Measurements from ENCODE around the gene ITPR3. TPM values are rescaled to one million over a fixed set of nuclear protein-coding genes. Genes with fewer than 3 reads are reported as not detected.

ITPR3 gene
- total RNA-seq = 0.35 and 1.1 TPM in 2 replicates
- polyA plus RNA-seq = 0.13 and 0.92 TPM in 2 replicates

DNA sequence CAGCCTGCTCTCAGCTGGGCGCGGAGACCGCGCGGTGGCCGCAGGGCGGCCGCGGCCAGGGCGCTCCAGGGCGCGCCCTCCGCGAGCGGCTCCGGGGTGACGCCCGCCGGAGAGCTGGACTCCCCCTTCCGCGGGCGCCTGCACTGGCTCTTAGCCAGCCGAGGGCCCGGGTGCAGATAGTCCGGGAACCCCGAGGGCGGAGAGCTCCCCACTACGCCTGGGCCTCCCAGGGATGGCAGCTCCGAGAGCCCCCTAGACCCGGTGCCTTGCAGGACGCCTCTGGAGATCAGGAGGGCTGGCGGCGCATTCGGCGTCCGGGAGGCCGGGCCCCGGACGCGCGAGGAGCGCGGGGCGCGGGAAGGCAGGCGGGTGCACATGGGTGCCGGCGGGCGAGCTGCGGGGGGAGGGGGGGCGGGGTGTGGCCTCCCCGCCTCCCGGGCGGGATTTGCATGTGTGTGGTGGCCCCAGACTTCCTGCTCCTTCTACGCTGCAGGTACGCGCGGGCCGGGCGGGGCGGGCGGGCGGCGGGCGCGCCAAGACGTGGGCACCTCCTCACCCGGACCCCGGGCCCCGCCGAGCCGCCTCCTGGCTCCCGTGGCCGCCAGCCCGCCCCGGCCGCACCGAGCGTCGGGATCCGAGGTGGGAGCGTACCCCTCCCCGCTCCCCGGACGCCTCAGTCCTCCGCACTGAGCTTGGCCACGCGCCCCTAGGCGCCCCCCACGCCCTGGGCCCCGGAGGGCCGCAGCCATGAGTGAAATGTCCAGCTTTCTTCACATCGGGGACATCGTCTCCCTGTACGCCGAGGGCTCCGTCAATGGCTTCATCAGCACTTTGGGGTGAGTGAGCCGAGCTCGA is at the start of gene ITPR3:
Gene ITPR3, plus strand, starts transcription at position 467 of the 855 bp plus-strand sequence. Its CDS starts 281 bp downstream, at position 748.
- Histone ChIP-seq H3K4me3 (peak within 1 kb of the TSS; percentile 49), H3K27ac (no peak within 1 kb of the TSS), H3K27me3 (peaks cover 58% of the 10 kb centered on the region), H3K36me3 (no peaks in the 10 kb centered on the region), H3K9me3 (ENCODE audit: low read depth) (no peaks in the 10 kb centered on the region), H3K4me1 (ENCODE audit: low read depth) (peaks cover 5% of the 10 kb centered on the region)
- DNase-seq (ENCODE audit: low read depth in 1 of 2, low spot score in 1 of 2) = peak; percentile 44 to 45
- TF ChIP-seq, protein P1, sequence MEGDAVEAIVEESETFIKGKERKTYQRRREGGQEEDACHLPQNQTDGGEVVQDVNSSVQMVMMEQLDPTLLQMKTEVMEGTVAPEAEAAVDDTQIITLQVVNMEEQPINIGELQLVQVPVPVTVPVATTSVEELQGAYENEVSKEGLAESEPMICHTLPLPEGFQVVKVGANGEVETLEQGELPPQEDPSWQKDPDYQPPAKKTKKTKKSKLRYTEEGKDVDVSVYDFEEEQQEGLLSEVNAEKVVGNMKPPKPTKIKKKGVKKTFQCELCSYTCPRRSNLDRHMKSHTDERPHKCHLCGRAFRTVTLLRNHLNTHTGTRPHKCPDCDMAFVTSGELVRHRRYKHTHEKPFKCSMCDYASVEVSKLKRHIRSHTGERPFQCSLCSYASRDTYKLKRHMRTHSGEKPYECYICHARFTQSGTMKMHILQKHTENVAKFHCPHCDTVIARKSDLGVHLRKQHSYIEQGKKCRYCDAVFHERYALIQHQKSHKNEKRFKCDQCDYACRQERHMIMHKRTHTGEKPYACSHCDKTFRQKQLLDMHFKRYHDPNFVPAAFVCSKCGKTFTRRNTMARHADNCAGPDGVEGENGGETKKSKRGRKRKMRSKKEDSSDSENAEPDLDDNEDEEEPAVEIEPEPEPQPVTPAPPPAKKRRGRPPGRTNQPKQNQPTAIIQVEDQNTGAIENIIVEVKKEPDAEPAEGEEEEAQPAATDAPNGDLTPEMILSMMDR (IDR thresholded peaks at IDR 0.05; ENCODE audit: low read depth, low read length) = no peak

DNA sequence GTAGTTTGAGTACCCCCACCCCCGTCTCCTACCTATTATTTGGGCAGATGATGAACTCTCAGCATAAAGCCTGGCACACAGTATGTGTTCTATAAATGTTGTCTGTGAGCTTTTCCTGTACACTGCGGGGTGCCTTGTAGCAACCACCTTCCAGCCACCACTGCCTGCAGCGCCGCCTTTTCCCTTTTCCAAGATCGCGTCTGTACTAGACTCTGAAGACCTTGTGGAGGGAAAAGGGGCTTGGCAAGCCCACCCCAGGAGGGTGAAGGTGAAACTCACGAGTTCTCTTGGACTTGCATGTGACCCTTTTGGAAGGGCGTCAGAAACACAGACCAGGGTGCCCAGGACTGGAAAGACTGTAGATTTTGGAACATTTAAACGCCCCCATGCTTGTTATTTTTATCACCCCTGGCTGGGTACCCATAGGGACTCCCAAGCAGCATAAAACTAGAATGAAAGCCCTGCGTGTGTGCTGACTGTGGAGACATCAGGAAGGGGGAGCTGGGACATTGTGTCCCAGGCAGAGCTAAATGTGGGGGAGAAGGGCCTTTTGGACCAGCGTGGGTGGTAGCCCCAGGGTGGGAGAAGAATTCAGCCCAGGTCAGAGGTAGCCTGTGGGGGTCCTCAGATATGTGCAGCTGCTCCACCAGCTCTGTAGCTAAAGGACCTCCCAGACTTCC is 49.3 kb upstream of the ITPR3 start:
- Histone ChIP-seq H3K4me1 (ENCODE audit: low read depth) (no peaks in the 10 kb centered on the region), H3K9me3 (ENCODE audit: low read depth) (no peaks in the 10 kb centered on the region), H3K27me3 (no peaks in the 10 kb centered on the region), H3K27ac (peak overlapping the region; percentile 68), H3K4me3 (peak overlapping the region; percentile 41), H3K36me3 (peaks cover 14% of the 10 kb centered on the region)
- TF ChIP-seq, protein P1 (IDR thresholded peaks at IDR 0.05; ENCODE audit: low read depth, low read length) = no peak
- DNase-seq (ENCODE audit: low read depth in 1 of 2, low spot score in 1 of 2) = no peak

DNA sequence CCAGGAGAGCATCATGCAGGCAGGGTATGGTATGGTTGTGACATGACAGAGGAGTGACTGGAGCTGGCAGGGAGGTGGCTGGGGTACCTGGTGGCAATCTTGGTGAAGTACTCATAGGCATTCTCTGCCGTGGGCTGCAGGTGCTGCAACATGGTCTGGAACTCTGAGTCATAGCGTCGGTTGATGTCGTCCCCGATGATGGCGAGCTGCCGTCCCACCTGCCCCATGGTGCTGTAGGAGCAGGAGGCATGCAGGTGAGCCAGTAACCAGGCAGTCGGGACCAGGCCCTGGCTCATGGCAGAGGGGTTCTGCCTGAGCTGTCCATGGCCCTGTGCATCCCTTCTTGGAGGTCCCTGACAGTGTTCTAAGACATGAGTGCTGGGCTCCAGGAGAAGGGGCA is 45.9 kb upstream of the ITPR3 start:
- TF ChIP-seq, protein P1 (IDR thresholded peaks at IDR 0.05; ENCODE audit: low read depth, low read length) = no peak
- Histone ChIP-seq H3K4me3 (no peak overlapping the region), H3K9me3 (ENCODE audit: low read depth) (no peaks in the 10 kb centered on the region), H3K27ac (no peak overlapping the region), H3K27me3 (no peaks in the 10 kb centered on the region), H3K36me3 (peaks cover 18% of the 10 kb centered on the region), H3K4me1 (ENCODE audit: low read depth) (peaks cover 7% of the 10 kb centered on the region)
- DNase-seq (ENCODE audit: low read depth in 1 of 2, low spot score in 1 of 2) = no peak

DNA sequence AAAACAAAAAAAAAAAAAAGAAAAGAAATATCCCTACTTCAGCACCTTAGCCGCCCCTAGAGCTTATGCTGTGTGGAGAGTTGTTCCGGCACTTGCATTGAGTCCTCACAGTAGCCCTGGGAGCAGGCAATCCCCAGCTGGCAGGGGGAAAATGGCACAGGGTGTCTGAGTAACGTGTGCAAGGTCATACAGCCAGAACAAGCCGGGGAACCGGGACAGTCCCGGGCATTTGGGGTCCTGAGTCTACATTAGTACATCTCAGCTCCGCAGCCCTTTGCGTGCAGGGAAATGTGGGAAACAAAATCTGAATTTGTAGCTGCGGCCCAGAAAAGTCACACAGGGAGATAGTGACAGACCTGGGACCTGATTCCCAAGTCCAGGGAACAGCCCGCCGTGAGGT is 44.5 kb upstream of the ITPR3 start:
- TF ChIP-seq, protein P1 (IDR thresholded peaks at IDR 0.05; ENCODE audit: low read depth, low read length) = no peak

DNA sequence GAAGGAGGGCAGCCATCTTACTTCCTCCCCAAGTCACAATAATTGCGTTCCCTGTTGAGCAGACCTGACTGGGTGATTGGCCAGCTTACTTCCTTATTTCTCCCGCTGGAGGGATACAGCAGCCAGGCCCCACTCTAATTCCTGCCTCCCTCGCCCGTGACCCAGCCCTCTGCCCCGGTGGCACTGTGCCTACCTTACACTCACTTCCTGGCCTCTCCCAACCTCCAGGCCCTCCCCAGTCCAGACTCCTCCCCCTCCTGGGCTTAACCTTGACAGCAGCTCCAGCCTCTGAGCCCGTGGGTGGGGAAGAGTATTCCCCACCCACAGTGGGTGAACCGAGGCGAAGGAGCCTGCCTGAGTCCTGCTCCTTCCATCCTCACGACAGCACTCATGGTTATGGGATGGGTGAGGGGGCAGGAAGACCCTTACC is 44.0 kb upstream of the ITPR3 start:
- Histone ChIP-seq H3K27me3 (no peaks in the 10 kb centered on the region), H3K4me1 (ENCODE audit: low read depth) (peaks cover 7% of the 10 kb centered on the region), H3K4me3 (no peak overlapping the region), H3K36me3 (peaks cover 18% of the 10 kb centered on the region), H3K9me3 (ENCODE audit: low read depth) (no peaks in the 10 kb centered on the region), H3K27ac (no peak overlapping the region)
- TF ChIP-seq, protein P1 (IDR thresholded peaks at IDR 0.05; ENCODE audit: low read depth, low read length) = no peak
- DNase-seq (ENCODE audit: low read depth in 1 of 2, low spot score in 1 of 2) = no peak

More for the DNA sequence above, 44.5 kb upstream of the ITPR3 start:
- no peaks in the 10 kb centered on the region for H3K27me3 ChIP-seq
- H3K36me3 ChIP-seq = peaks cover 18% of the 10 kb centered on the region
- DNase-seq (ENCODE audit: low read depth in 1 of 2, low spot score in 1 of 2) = no peak
- H3K27ac ChIP-seq = no peak overlapping the region
- H3K9me3 ChIP-seq (ENCODE audit: low read depth) = no peaks in the 10 kb centered on the region
- H3K4me3 ChIP-seq = no peak overlapping the region
- H3K4me1 ChIP-seq (ENCODE audit: low read depth) = peaks cover 7% of the 10 kb centered on the region

All from cardiac muscle cell (in vitro differentiated cells and primary cell).